Measurements from ENCODE around the gene MARVELD3. TPM values are rescaled to one million over a fixed set of nuclear protein-coding genes. Genes with fewer than 3 reads are reported as not detected.
"Not testable (repeated sequence)": the region's sequence is repeated elsewhere in the genome, so short reads cannot be mapped to it uniquely, and the experiment has no call there.

Gene MARVELD3
- total RNA-seq, result 10 to 100 TPM; 14.5 to 58.7 TPM

- WGBS, 2 donors, result 1 to 2% methylated on average over 15 to 97 of the region's 98 CpGs
- H3K27me3 ChIP-seq, result no peaks in the 10 kb centered on the region
- intact Hi-C loops (cut with DNase I), result no loop called here
Measured at GRCh38 chr16:71626018-71626857, at the start of gene MARVELD3. Gene MARVELD3, plus strand, starts transcription at chr16:71626184. Its CDS starts 46 bp downstream, at chr16:71626230.

DNA sequence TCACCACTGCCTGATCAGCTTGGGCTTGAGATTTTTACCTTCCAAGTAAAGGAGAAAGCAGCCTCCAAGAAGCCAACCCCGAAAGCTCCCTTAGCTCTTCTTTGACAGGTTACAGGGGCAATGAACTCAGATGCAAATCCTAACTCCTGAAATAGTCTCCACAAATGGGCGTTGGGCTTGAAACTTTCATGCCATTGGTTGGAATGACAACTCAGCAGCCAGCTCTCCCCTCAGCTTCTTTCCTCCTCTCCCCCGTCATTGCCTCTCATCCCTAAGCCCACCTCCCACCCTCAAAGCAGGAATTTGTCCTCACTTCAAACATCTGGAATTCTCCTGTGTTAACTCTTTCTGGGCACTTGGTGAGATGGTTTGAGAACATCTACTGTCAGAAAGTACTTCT, 49.0 kb upstream of the MARVELD3 start, which contains the start of gene TAT:
Gene TAT (minus strand): TSS at position 122 of the 400 bp plus-strand sequence. CDS start 677 bp downstream, outside the sequence.
- DNase-seq (no peak), ATAC-seq (no peak)
- WGBS, 2 donors, result 19 to 25% methylated on average over 3 of the region's 3 CpGs
- H3K4me1 ChIP-seq, result peaks cover 14% of the 10 kb centered on the region
- no peaks in the 10 kb centered on the region for H3K36me3 ChIP-seq (replicated peaks in 1 of 2; ENCODE audit: insufficient read depth in 1 of 2, low read depth in 2 of 2)
- no peaks in the 10 kb centered on the region for H3K9me3 ChIP-seq
- no peak for TF ChIP-seq POLR2A (IDR thresholded peaks at IDR 0.05)
- no peak for TF ChIP-seq CTCF (IDR thresholded peaks at IDR 0.05)
- no peak within 1 kb of the TSS for H3K4me3 ChIP-seq
- no peaks in the 10 kb centered on the region for H3K27me3 ChIP-seq
- intact Hi-C loops (cut with DNase I), result no loop called here
- H3K27ac ChIP-seq, result no peak within 1 kb of the TSS

More at GRCh38 chr16:71626018-71626857, at the start of gene MARVELD3:
- Histone ChIP-seq H3K9me3 (no peaks in the 10 kb centered on the region), H3K4me1 (peaks cover 25% of the 10 kb centered on the region), H3K27ac (peak within 1 kb of the TSS; percentile 77 to 93 (median 90)), H3K36me3 (replicated peaks in 1 of 2; ENCODE audit: insufficient read depth in 1 of 2, low read depth in 2 of 2) (no peaks in the 10 kb centered on the region), H3K4me3 (peak within 1 kb of the TSS; percentile 87 to 92)
- peak; percentile 94 to 97 (median 96) for DNase-seq
- TF ChIP-seq POLR2A (IDR thresholded peaks at IDR 0.05) (peak; percentile 31 to 62 (median 57)), CTCF (IDR thresholded peaks at IDR 0.05) (peak in 2 of 7 experiments; percentile 8 to 41)
- ATAC-seq, result peak; percentile 84

DNA sequence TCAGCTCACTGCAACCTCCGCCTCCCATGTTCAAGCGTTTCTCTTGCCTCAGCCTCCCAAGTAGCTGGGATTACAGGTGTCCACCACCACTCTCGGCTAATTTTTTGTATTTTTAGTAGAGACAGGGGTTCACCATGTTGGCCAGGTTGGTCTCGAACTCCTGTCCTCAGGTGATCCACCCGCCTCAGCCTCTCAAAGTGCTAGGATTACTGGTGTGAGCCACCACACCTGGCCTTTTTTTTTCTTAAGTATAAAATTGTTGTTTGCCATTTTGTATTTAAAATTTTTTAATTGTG, 43.5 kb upstream of the MARVELD3 start:
- H3K4me1 ChIP-seq; ATAC-seq; H3K36me3 ChIP-seq (replicated peaks in 1 of 2; ENCODE audit: insufficient read depth in 1 of 2, low read depth in 2 of 2); H3K27ac ChIP-seq; DNase-seq; H3K9me3 ChIP-seq; intact Hi-C loops (cut with DNase I); H3K27me3 ChIP-seq; H3K4me3 ChIP-seq: not testable (repeated sequence)
- WGBS, 2 donors, result 83 to 88% methylated on average over 5 of the region's 5 CpGs

- Histone ChIP-seq H3K36me3 (replicated peaks in 1 of 2; ENCODE audit: insufficient read depth in 1 of 2, low read depth in 2 of 2) (no peaks in the 10 kb centered on the region), H3K9me3 (no peaks in the 10 kb centered on the region), H3K27ac (peak overlapping the region in 2 of 4 donors; percentile 21 to 60), H3K4me3 (no peak overlapping the region), H3K27me3 (no peaks in the 10 kb centered on the region), H3K4me1 (no peaks in the 10 kb centered on the region)
- intact Hi-C loops (cut with DNase I), result no loop called here
- DNase-seq (no peak), ATAC-seq (no peak)
- 72 to 76% methylated on average over 3 of the region's 3 CpGs for WGBS, 2 donors
- TF ChIP-seq POLR2A (IDR thresholded peaks at IDR 0.05) (no peak), CTCF (IDR thresholded peaks at IDR 0.05) (no peak)
Measured at GRCh38 chr16:71584543-71585317, 41.3 kb upstream of the MARVELD3 start.

DNA sequence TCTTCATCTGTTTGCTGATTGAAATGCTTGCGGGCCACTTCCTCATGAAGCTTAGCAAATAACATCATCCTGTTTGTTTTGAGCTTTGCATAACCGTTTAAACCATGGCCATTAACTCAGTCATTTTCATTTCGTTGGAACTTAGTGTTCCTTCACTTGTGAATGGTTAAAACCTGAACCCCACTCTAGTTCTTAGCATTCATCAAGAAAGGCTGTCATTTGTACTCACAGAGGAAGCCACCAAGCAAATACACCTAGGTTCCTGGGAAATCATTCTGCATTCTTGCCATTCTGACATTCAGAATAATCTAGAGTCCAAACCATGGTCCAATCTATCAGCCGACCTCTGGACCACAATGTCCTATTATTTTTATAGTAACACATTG, 40.7 kb upstream of the MARVELD3 start:
- intact Hi-C loops (cut with DNase I), result no loop called here
- no peaks in the 10 kb centered on the region for H3K4me1 ChIP-seq
- H3K9me3 ChIP-seq, result no peaks in the 10 kb centered on the region
- ATAC-seq, result peak; percentile 53
- H3K36me3 ChIP-seq (replicated peaks in 1 of 2; ENCODE audit: insufficient read depth in 1 of 2, low read depth in 2 of 2), result no peaks in the 10 kb centered on the region
- H3K4me3 ChIP-seq, result no peak overlapping the region
- no peak for DNase-seq
- TF ChIP-seq CTCF (IDR thresholded peaks at IDR 0.05) (no peak), POLR2A (IDR thresholded peaks at IDR 0.05) (no peak)
- peak overlapping the region in 1 of 4 donors; percentile 60 for H3K27ac ChIP-seq
- no peaks in the 10 kb centered on the region for H3K27me3 ChIP-seq
- WGBS, 2 donors, result 11 to 16% methylated on average over 4 of the region's 4 CpGs

DNA sequence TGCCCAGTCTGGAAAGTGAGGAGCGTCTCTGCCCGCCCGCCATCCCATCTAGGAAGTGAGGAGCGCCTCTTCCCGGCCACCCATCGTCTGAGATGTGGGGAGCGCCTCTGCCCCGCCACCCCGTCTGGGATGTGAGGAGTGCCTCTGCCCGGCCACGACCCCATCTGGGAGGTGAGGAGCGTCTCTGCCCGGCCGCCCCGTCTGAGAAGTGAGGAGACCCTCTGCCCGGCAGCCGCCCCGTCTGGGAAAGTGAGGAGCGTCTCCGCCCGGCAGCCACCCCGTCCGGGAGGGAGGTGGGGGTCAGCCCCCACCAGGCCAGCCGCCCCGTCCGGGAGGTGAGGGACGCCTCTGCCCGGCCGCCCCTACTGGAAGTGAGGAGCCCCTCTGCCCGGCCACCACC, 36.6 kb upstream of the MARVELD3 start:
- H3K4me1 ChIP-seq; H3K36me3 ChIP-seq (replicated peaks in 1 of 2; ENCODE audit: insufficient read depth in 1 of 2, low read depth in 2 of 2); H3K4me3 ChIP-seq; H3K27ac ChIP-seq; H3K27me3 ChIP-seq; ATAC-seq; H3K9me3 ChIP-seq; DNase-seq; intact Hi-C loops (cut with DNase I): not testable (repeated sequence)
- 86% methylated on average over 5 of the region's 30 CpGs; no CpG with 5 or more reads in 1 of the 2 donors for WGBS, 2 donors

GRCh38 chr16:71590071-71590470, 35.9 kb upstream of the MARVELD3 start:
- H3K27me3 ChIP-seq; H3K4me3 ChIP-seq; H3K9me3 ChIP-seq; H3K4me1 ChIP-seq; H3K27ac ChIP-seq; H3K36me3 ChIP-seq (replicated peaks in 1 of 2; ENCODE audit: insufficient read depth in 1 of 2, low read depth in 2 of 2); intact Hi-C loops (cut with DNase I); DNase-seq; ATAC-seq: not testable (repeated sequence)
- WGBS, 2 donors, result 93% methylated on average over 2 of the region's 2 CpGs; no CpG with 5 or more reads in 1 of the 2 donors

All from body of pancreas (tissue), 4 donors.